ACHN (cell line): ENCODE measurements around the gene IBA57.
"Not testable (repeated sequence)": the region's sequence is repeated elsewhere in the genome, so short reads cannot be mapped to it uniquely, and the experiment has no call there.

ENCODE experiments used
- DNase-seq: peaks from one replicate; pipeline ENCODE4 v3.0.0-alpha.2; 2015
- in situ Hi-C: cut with HindIII; loops from 2 replicates; pipeline ENCODE4 v1.10.0; 2017; ENCODE audit warnings: low sequenced_read_pairs, low pct_ligation_motif_present, low pct_unique_long_range_greater_than_20kb

The IBA57 gene

DNA sequence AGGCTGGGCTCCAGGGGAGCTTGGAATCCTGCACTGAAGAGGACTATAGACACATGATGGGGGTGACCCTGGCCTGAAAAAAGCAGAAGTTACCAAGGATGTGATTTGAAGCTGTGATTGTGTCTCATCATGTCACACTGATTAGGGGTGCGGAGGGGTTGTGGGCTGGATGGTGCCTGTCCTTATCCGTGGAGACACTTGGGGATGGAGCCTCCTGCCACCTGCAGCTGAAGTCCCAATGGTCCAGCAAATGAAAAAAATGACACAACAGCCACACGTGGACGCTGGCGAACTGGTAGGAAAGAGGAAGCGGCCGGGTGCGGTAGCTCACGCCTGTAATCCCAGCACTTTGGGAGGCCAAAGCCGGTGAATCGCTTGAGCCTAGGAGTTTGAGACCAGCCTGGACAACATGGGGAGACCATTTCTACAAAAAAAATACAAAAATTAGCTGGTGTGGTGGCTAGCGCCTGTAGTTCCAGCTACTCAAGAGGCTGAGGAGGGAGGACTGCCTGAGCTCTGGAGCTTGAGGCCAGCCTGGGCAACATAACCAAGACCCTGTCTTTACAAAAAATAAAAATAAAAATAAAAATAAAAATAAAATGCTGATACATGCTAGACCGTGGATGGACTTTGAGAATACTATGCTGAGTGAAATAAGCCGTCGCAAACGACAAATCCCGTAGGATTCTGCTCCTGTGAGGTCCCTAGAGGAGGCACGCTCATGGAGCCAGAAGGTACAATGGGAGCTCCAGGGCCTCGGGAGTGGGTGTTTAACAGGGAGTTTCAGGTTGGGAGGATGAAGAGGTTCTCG lies 838 bp upstream of the IBA57 start:
- in situ Hi-C loops, result no loop called here
- DNase-seq, result no peak

DNA sequence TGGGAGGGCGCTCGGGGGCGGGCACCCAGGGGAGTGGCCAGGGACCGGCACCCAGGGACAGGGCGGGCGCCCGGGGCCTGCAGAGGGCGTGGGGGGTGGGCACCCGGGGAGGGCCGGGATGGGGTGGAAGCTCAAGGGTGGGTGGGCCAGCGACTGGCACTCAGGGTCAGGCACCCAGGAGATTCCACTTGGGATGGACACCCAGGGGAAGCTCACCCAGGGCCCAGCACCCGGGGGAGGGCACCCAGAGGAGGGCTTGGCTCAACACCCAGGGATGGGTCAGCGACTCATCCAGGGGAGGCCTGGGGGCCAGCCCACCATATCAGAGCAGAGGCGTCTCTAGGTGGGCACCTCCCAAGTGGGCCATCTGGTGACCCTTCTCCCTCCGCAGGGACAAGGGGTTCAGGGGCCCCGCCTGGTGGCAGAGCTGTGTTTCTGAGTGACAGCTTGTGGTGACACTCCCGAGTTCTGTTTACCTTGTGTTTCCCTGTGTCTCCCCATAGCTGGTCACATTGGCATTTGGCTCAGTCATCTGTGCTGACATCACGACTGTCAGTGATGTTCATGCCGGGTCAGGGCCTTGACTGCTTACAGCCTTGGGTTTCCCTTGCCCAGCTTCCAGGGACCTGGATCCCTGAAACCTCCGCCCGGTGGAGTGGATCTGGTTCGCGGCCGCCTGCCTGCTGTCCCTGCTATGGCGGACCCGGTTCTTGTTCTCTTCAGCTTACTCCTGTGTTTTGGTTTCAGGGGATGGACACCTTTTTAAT lies 749 bp downstream of the IBA57 start:
- in situ Hi-C loops, result no loop called here
- DNase-seq, result peak; percentile 54

DNA sequence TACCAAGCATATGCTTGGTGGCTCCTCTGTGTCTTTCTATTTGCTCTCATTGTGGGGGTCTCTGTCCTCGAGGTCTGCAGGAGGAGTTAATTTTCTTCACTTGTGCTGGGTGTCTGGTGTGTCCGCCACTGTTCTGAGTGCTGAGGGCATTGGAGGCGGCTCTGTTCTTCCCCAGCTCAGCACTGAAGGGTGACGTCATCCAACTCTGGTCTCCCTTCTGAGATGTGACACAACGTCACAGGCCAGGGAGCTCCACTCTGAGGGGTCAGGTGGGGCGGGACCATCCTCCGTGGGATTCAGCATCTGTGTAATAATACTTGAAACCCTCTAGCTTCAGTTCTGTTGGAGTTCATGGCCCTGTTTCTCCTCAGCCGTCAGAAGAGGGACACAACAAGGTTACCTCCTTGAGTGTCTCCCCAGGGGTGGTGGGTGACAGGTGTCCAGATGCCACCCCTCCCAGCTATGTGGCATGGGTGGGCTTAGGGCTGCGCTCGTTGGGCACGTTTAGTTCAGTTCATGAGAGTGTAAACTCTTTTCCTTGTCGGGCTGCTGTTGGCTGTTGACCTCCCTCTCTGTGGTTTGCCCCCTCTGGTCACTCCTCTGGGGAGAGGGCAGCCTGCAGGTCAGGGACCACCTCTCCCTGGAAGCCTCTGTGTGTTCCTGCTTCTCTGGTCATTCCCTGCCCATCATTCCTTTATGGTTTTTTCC lies 3.1 kb downstream of the IBA57 start:
- DNase-seq, result no peak
- in situ Hi-C loops, result no loop called here

DNA sequence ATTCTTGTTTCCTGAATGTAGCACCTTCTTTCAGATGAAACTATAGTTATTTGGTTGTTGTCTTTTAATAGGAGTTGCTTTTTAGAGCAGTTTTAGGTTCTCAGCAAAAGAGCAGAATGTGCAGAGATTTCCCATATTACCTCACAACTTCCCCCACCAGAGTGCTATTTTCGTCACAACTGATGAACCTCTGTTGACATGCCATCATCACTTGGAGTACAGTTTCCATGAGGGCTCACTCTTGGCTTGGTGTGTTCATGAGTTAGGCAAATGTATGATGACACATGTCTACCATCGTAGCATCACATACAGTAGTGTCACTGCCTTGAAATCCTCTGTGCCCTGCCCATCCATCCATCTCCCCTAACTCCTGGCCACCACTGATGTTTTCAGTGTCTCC lies 3.7 kb downstream of the IBA57 start:
- no peak for DNase-seq
- in situ Hi-C loops, result no loop called here

DNA sequence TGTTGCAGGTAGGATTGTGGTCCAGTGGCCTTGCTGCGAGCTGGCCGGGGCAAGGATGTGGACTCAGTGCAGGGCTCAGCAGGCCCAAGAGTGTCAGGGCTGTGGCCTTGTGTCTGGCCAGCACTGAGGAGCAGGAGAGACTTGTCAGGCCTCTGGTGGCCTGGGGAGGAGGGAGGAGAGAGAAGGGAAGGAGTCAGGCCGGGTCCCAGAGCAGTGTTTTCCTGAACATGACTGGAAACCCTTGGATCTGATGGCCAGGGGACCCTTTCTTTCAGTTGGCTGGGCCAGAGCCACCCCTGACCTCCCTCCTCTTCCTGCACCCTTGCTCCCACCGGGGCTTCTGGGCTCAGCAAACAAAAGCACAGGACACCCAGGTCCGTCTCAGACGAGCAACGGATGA lies 5.1 kb downstream of the IBA57 start:
- no peak for DNase-seq
- in situ Hi-C loops, result no loop called here

DNA sequence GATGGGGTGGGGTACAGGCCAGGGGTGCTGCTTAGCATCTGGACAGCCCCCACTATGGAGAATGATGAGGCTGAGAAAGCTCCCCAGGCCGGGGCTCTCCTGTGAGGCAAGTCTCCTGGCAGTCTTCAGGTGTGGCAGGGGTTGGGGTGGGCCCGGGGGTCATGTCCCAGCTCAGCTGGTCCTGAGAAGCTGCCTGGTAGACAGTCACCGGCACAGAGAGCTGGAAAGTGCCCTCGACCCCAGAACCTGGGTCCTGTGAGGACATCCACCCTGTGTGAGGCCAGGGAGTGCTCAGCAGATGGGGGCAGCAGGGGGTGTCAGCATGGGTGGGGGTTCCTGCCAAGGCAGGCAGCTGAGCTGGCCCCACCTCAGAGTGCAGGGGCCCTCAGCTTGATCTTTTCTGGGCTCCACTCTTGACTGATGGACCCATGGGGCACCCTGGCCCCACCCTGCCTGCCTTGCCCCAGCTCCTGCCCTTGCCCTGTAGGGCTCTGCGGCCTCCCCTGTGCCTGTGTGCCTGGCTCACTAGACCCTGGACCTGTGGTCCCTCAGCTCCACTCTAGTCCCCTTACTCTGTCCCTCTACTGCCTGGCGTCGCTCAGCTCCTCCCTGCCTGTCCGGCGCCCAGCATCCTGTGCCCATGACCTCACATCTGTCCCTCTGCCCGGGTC lies 5.8 kb downstream of the IBA57 start:
- in situ Hi-C loops, result no loop called here
- no peak for DNase-seq

DNA sequence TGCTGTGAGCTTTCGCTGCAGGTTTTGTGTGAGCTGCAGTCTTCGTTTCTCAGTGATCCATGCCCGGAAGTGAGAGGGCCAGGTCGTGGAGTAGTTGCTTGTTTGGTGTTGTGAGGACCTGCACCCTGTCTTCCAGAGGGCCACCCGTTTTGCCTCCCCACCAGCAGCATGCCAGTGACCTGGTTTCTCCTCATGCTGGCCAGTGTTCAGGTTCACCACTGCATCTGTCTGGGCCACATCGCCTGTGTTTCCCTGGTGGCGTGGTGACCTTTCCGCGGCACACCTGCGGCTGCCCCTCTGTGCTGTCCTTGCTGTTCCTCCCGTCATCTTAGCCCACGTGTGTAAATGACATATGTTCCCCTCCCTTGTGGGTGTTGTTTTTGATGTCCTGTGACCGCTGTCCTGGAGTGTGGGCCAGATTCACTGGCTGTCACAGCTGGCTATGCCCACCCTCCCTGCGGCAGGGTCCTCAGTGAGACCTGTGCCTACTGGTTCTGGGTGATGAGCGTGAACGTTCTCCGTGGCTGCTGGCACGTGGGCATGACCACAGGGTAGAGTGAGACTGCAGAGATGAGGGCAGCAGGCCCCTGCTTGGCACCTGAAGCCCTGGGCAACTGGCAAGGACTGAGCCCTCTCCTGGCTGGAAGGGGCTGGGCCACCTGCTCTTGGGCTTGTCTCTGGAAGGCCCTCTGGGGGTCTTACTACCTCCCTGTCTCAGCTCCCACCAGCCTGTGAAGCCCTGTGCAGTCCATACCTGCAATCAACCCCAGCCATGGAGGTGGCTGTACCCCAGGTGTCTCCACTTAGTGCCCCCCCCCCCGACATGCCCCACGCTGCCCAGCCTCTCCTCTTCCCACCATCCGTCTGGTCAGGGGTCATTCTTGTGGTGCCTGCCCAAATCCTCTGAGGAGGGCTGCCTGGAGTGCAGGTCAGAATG lies 7.3 kb downstream of the IBA57 start:
- in situ Hi-C loops, result no loop called here

DNA sequence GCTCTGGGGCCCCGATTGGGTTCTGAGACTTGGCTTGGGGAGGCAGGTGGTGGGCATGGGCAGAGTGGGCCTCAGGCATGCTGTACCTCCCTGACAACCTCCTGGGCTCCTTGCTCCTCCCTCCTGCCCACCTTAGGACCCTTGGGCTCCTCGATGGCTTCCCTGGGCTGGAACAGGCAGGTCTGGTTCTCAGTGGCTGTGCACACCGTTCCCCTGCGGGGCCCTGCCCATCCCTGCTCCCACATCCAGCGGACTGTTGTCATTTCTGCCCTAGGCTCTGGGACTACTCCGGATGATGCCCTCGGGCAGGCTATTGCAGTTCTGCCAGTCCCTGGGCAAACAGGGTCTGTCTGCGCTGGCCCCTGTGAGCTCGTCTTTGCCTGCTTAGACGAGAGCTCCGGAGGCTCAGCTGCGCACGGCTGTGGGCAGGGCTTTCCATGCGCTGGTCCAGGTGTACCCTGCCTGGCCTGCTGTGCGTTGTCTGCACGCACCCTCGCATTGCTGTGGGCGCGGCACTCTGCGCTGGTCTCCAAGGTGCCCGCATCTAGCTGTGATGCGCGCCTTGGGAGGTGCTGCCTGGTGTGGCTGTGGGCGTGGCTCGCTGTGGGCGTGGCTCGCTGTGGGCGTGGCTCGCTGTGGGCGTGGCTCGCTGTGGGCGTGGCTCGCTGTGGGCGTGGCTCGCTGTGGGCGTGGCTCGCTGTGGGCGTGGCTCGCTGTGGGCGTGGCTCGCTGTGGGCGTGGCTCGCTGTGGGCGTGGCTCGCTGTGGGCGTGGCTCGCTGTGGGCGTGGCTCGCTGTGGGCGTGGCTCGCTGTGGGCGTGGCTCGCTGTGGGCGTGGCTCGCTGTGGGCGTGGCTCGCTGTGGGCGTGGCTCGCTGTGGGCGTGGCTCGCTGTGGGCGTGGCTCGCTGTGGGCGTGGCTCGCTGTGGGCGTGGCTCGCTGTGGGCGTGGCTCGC lies 8.2 kb downstream of the IBA57 start:
- in situ Hi-C loops, DNase-seq: not testable (repeated sequence)

More for the DNA sequence above, 7.3 kb downstream of the IBA57 start:
- no peak for DNase-seq

DNA sequence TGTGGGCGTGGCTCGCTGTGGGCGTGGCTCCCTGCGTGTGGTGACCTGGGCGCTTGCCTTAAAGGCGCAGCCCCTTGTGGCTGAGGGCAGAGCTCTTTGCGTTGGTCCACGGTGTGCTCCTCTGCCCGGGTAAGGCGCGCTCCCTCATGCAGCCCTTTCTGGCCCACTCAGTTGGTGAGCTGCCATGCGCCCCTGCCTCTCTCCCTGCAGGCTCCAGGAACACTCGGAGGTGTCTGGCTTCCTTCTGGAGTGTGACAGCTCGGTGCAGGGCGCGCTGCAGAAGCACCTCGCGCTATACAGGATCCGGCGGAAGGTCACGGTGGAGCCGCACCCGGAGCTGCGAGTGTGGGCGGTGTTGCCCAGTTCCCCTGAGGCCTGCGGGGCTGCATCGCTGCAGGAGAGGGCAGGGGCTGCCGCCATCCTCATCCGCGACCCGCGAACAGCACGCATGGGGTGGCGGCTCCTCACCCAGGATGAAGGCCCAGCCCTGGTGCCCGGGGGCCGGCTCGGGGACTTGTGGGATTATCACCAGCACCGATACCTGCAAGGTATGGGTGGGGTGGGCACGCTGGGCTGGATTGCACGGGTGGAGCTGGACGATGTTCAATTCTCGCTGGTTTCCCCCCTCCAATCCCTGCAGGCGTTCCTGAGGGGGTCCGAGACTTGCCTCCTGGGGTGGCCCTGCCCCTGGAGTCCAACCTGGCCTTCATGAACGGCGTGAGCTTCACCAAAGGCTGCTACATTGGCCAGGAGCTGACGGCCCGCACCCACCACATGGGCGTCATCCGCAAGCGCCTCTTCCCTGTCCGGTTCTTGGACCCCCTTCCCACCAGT lies 9.1 kb downstream of the IBA57 start:
- in situ Hi-C loops, result no loop called here
- DNase-seq, result no peak

DNA sequence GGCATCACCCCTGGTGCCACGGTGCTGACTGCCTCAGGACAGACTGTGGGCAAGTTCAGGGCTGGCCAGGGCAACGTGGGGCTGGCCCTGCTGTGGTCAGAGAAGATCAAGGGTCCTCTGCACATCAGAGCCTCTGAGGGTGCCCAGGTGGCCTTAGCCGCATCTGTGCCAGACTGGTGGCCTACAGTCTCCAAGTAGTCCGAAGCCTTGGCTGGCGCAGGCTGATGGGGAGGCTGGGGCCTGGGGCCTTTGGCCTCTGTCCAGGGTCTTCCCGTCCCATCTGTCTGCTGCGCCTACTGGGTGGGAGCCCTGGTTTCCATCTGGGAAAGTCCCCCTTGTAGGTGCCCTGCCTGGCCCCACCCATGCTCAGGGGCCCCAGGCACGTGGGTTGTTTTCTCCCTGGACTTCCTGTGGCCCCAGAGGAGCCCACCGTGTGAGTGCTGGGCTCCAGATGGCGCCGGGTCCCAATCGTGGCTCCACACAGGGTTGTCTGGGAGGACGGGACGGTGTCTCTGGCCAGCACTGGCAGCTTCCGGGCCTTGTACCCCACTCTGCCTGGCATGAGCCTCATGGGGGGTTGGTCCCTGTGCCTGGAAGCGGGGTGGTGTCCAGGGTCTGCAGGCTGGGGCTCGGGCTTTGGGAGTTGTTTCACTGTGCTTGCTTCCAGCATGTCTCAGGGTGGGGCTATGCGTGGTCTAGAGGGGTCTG lies 9.9 kb downstream of the IBA57 start:
- in situ Hi-C loops, result no loop called here

DNA sequence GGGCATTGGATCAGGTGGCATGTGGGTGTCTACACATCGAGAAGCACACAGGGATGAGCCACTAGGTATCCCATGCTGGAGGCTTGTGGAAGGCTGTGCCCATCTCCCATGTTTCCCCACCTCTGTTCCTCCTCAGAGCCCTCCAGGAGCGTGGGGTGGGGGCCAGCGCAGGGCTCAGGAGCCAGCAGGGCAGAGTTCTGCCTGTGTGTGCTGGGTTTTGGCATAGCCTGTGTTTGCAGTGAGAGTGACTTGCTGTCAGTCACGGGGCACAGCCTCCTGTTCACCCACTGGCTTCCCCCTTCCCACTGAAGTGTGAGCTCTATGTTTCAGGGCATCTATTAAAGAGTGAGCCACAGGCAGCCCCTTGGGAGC lies 10.4 kb downstream of the IBA57 start:
- DNase-seq, result no peak
- in situ Hi-C loops, result no loop called here

More for the DNA sequence above, 9.9 kb downstream of the IBA57 start:
- no peak for DNase-seq

DNA sequence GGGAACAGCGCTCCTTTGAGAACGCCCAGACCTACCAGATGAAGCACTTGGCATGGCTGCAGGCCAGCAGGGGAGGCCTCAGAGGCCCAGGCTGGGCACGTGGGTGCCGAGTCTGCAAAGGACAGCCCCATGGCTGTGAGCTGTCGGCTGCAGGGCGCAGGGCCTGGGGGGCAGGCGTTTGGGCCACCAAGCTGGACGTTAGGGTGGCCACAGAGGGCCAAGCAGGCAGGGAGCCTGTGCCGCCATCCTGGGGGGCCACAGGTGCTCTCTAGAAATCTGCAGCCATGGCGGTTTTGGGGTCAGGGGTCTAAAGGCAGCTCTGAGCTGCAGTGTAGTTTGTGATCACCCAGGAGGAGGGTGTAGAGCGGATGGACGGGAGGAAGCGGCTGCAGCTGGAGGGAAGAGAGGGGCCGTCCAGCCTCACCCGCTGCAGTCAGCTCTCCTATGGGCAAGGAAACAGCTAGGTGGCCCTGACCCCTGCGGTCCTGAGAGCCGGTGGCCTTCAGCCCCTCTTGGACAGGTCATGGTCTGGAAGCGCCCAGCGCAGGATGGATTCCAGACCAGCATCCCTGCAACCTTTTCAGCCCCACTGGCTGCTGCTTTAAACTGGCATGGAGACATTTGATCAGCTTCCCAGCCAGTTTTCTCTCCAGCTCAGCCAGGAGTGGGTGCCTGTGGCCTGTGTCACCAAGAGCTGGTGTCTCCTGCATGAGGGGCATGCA lies 11.0 kb downstream of the IBA57 start:
- in situ Hi-C loops, result no loop called here

DNA sequence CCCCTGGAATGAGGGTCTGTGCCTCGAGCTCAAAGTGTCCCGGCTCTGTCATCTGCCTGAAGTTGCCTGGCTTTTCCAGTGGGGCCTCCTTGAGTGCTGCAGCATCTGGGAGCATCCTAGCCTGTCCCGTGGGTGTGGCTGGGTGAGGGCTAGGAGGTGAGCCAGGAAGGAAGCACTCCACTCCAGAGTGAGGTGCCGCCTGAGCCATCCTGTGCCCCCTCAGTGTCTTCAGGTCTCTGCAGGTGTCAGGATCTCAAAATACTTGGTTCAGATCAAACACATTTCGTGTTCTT lies 11.5 kb downstream of the IBA57 start:
- no peak for DNase-seq
- in situ Hi-C loops, result no loop called here

More for the DNA sequence above, 11.0 kb downstream of the IBA57 start:
- no peak for DNase-seq

DNA sequence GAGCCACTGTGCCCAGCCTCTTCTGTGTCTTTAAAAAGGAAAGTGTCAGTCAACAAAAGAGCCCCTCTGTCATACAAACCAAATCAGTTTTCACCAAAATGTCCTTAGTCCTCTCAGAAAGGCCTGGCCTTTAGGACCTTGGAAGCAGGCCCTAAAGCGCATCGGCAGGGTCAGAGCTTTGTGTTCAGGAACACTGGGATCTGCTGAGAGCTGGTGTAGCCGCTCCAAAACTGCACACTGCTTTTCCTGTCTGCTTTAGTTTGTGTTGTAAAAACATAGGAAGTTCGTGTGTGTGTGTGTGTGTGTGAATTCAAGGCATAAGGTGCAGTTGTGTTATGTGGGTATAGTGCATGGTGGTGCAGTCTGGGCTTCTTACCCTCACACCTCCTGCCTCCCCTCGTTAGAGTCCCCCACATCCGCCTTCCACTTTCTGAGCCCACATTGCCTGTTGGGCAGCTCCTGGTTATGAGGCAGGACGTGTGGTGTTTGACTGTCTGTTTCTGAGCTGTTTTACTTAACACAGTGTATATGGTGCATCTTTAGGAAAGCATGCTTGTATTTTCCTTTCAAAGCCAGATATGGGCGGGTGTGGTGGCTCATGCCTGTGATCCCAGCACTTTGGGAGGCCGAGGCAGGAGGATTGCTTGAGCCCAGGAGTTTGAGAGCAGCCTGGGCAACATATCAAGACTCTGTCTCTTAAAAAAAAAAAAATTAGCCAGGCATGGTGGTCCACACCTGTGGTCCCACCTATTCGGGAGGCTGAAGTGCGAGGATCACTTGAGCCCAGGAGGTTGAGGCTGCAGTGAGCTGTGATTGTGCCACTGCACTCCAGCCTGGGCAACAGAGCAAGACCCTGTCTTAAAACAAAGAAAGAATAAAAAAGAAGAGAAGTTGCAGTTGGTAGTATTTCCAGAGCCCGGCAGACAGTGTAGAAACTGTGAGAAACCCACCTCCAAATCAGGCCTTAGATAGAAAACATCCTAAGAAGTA lies 12.4 kb downstream of the IBA57 start:
- DNase-seq, result no peak
- in situ Hi-C loops, result no loop called here
